SK-N-SH (cell line): ENCODE data around the gene CA9.

ENCODE experiments used
- POLR2AphosphoS5 ChIP-seq: IDR thresholded peaks from 2 replicates; pipeline ENCODE4 v1.6.1; 2012; ENCODE audit warnings: low read depth, low read length
- TF ChIP-seq, protein P1 (sequence below): fragments of 200-600 bp; sonication (generic); IDR thresholded peaks from 2 replicates; pipeline ENCODE4 v1.6.1; 2017; ENCODE audit warnings: antibody characterized with exemption, mild to moderate bottlenecking, moderate library complexity

DNA sequence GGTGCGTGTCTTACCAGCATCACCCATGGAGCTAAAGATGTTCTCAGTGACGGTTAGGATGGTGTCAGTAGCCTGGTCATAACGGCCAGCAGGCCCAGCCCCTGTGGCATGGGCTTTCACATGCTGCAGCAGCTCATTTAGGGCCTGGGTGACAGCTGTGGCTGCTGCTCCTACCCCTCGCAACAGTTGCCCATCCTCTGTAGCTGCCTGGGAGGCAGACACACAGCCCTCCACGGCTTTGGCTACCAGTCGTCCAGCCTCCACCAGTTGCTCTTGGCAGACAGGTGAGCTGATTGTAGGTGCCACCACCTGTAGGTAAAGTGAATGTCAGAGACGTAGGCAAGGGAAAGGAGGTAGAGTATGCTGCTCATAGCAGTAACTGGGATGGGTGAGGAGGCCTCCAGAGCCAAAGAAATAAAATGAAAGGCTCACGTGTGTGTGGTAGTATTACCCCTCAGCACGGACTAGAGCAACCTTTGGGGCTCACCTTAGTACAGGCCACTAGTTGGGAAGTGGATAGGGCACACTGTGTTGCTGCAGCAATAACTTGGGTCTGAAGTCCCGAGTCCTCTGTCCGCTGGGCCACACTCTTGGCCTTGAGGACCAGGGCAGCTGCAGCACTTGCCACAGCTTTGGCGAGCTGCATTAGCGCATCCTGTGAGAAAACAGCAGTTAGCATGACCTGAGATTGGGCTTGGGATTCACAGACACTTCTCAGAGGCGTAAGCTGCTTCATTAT, 43.6 kb downstream of the CA9 start:
- TF ChIP-seq, protein P1, sequence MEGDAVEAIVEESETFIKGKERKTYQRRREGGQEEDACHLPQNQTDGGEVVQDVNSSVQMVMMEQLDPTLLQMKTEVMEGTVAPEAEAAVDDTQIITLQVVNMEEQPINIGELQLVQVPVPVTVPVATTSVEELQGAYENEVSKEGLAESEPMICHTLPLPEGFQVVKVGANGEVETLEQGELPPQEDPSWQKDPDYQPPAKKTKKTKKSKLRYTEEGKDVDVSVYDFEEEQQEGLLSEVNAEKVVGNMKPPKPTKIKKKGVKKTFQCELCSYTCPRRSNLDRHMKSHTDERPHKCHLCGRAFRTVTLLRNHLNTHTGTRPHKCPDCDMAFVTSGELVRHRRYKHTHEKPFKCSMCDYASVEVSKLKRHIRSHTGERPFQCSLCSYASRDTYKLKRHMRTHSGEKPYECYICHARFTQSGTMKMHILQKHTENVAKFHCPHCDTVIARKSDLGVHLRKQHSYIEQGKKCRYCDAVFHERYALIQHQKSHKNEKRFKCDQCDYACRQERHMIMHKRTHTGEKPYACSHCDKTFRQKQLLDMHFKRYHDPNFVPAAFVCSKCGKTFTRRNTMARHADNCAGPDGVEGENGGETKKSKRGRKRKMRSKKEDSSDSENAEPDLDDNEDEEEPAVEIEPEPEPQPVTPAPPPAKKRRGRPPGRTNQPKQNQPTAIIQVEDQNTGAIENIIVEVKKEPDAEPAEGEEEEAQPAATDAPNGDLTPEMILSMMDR, result no peak
- TF ChIP-seq POLR2AphosphoS5, result no peak
